Heart left ventricle (tissue), 13 donors: ENCODE measurements around the gene KIF1C.
"Not testable (repeated sequence)": the region's sequence is repeated elsewhere in the genome, so short reads cannot be mapped to it uniquely, and the experiment has no call there.

Source experiments
- POLR2A ChIP-seq, 2 donors: fragments of 450-650 bp; IDR thresholded peaks; one replicate each; pipeline ENCODE4 v1.6.1; 2017; ENCODE audit warnings: antibody characterized with exemption in 2 of 2, mild to moderate bottlenecking in 2 of 2, moderate library complexity in 2 of 2
- TF ChIP-seq, protein P1 (sequence below), 12 donors: fragments of 200-600 bp; sonication (generic) in 4 of 12; IDR thresholded peaks; one replicate each; pipeline versions ENCODE4 v1.5.0 to v1.8.0; 2018 to 2022; ENCODE audit warnings: antibody characterized with exemption in 12 of 12, mild to moderate bottlenecking in 5 of 12
- donor health status: ischemic (EF 13 %, LVEDD 7.1; RV severe dilation, severe dysfunction).
- donor health status: DM: no; HTN: yes; CAD: no.
- donor health status: DM: no; HTN: no; CAD: no.
- donor health status: ischemic (EF 25% LVEDD 6.9; RV normal size, moderate dysfunction).
- donor health status: ischemic (EF 25% LVEDD 5.7; RV mildly dilated, moderate dysfunction).
- donor health status: ischemic (EF 35%, LVEDD 5.7; RV mildly dilated, moderate dysfunction).
- donor health status: nonischemic (EF 11% LVEDD 7.7; RV severe dilation, severe dysfunction).
- donor health status: DM: yes; HTN: yes; CAD: no.
- donor health status: PGD.
- donor health status: ischemic (EF 29% LVEDD 5.4; RV normal size, mild dysfunction).
- donor health status: nonischemic (EF 23%, LVEDD 6.1; RV moderate dilation, normal function).

DNA sequence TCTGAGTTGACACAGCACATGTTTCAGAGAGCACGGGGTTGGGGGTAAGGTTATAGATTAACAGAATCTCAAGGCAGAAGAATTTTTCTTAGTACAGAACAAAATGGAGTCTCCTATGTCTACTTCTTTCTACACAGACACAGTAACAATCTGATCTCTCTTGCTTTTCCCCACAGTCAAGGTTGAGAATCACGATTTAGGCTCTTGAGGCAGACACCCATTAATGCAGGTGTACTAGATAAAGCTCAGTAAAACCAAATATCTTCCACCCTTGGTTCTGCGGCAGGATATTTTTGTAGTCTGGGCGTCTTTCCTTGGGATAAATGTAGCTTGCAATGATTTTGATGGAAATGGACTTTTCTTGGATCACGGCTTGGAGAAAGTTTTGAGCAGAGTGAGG, 77.7 kb downstream of the KIF1C start:
- TF ChIP-seq, protein P1, sequence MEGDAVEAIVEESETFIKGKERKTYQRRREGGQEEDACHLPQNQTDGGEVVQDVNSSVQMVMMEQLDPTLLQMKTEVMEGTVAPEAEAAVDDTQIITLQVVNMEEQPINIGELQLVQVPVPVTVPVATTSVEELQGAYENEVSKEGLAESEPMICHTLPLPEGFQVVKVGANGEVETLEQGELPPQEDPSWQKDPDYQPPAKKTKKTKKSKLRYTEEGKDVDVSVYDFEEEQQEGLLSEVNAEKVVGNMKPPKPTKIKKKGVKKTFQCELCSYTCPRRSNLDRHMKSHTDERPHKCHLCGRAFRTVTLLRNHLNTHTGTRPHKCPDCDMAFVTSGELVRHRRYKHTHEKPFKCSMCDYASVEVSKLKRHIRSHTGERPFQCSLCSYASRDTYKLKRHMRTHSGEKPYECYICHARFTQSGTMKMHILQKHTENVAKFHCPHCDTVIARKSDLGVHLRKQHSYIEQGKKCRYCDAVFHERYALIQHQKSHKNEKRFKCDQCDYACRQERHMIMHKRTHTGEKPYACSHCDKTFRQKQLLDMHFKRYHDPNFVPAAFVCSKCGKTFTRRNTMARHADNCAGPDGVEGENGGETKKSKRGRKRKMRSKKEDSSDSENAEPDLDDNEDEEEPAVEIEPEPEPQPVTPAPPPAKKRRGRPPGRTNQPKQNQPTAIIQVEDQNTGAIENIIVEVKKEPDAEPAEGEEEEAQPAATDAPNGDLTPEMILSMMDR (IDR thresholded peaks at IDR 0.05) = not testable (repeated sequence)
- not testable (repeated sequence) for TF ChIP-seq POLR2A (IDR thresholded peaks at IDR 0.05)
